Medulla oblongata (tissue), 1 donor: Measurements from ENCODE around the gene TRUB1.
"Not testable (repeated sequence)": the region's sequence is repeated elsewhere in the genome, so short reads cannot be mapped to it uniquely, and the experiment has no call there.

Experiments
- DNase-seq: peaks from one replicate; pipeline ENCODE4 v3.0.0-alpha.2; 2015; ENCODE audit errors: extremely low spot score

Gene TRUB1

GRCh38 chr10:114925587-114926586, 12.1 kb upstream of the TRUB1 start:
- peak; percentile 21 for DNase-seq

- DNase-seq: no peak
Measured at GRCh38 chr10:114928818-114929217, 9.2 kb upstream of the TRUB1 start.

- DNase-seq: no peak
Measured at GRCh38 chr10:114930320-114930719, 7.7 kb upstream of the TRUB1 start.

GRCh38 chr10:114931072-114931679, 6.8 kb upstream of the TRUB1 start:
- DNase-seq: no peak

- no peak for DNase-seq
Measured at GRCh38 chr10:114932225-114932624, 5.8 kb upstream of the TRUB1 start.

- DNase-seq: no peak
Measured at GRCh38 chr10:114932945-114933344, 5.0 kb upstream of the TRUB1 start.

- DNase-seq: no peak
Measured at GRCh38 chr10:114933588-114933987, 4.4 kb upstream of the TRUB1 start.

GRCh38 chr10:114933995-114934394, 4.0 kb upstream of the TRUB1 start:
- not testable (repeated sequence) for DNase-seq

GRCh38 chr10:114938856-114939193, 830 bp downstream of the TRUB1 start:
- no peak for DNase-seq

- no peak for DNase-seq
Measured at GRCh38 chr10:114940735-114941134, 2.7 kb downstream of the TRUB1 start.

GRCh38 chr10:114943000-114943399, 5.0 kb downstream of the TRUB1 start:
- no peak for DNase-seq

- DNase-seq: no peak
Measured at GRCh38 chr10:114953047-114953446, 15.1 kb downstream of the TRUB1 start.

- no peak for DNase-seq
Measured at GRCh38 chr10:114955984-114956383, 18.0 kb downstream of the TRUB1 start.

GRCh38 chr10:114956466-114956865, 18.5 kb downstream of the TRUB1 start:
- no peak for DNase-seq

- DNase-seq: no peak
Measured at GRCh38 chr10:114957122-114957521, 19.1 kb downstream of the TRUB1 start.

GRCh38 chr10:114957673-114958072, 19.7 kb downstream of the TRUB1 start:
- DNase-seq: no peak

GRCh38 chr10:114962441-114962840, 24.4 kb downstream of the TRUB1 start:
- DNase-seq: no peak

- no peak for DNase-seq
Measured at GRCh38 chr10:114963908-114964307, 25.9 kb downstream of the TRUB1 start.

GRCh38 chr10:114967071-114967470, 29.1 kb downstream of the TRUB1 start:
- DNase-seq: no peak

- DNase-seq: peak; percentile 16
Measured at GRCh38 chr10:114970515-114970914, 32.5 kb downstream of the TRUB1 start.

- no peak for DNase-seq
Measured at GRCh38 chr10:114973306-114973705, 35.3 kb downstream of the TRUB1 start.

GRCh38 chr10:114973997-114974396, 36.0 kb downstream of the TRUB1 start:
- DNase-seq: no peak

GRCh38 chr10:114974625-114975024, 36.6 kb downstream of the TRUB1 start:
- peak; percentile 31 for DNase-seq
